ENCODE data around the gene ANKRD17.

Gene ANKRD17

DNA sequence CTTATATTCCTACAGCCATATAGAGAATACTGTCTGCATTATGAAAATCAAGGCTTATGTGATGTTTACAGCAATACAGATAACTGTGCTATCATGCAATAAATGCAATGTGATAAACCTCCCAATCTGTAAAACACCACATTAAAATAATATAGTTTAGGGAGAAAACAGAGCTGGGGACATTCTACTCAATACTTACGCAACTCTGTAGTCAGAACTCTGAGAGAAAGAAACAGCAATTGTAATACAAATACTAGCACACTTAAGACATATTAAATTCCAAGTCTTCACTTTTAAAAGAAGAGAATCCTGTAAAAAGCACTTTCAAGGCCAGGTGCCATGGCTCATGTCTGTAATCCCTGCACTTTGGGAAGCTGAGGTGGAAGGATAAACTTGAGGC lies 61.4 kb downstream of the ANKRD17 start:
- DNase-seq (ENCODE audit: low read depth in 2 of 2), result no peak

DNA sequence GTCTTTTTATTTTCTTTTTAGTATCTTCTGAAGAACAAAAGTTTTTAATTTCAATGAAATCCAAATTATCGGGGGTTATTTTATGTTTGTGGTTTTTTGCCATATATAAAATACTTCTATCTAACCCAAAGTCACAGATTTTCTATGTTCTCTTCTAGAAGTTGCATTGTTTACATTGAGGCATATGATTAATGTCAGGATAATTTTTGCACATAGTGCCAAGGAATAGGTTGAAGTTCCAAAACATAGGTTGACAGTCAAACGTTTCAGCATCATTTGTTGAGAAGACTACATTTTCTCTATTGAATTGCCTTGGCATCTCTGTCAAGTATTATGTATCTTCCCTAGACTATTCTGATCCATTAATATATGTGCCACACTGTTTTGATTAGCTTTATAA lies 64.5 kb downstream of the ANKRD17 start:
- DNase-seq (ENCODE audit: low read depth in 2 of 2), result no peak

DNA sequence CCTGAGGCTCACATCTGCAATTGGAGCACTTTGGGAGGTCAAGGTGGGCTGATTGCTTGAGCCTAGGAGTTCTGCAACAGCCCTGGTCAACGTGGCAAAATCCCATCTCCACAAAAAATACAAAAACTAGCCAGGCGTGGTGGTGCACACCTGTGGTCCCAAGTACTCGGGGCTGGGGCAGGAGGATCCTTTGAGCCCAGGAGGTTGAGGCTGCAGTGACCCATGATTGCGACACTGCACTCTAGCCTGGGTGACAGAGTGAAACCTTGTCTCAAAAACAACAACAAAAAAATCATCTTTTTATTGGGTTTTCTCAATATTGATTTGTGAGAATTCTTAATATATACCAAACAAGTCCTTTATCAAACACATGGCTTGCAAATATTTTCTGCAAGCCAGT lies 64.9 kb downstream of the ANKRD17 start:
- no peak for DNase-seq (ENCODE audit: low read depth in 2 of 2)

DNA sequence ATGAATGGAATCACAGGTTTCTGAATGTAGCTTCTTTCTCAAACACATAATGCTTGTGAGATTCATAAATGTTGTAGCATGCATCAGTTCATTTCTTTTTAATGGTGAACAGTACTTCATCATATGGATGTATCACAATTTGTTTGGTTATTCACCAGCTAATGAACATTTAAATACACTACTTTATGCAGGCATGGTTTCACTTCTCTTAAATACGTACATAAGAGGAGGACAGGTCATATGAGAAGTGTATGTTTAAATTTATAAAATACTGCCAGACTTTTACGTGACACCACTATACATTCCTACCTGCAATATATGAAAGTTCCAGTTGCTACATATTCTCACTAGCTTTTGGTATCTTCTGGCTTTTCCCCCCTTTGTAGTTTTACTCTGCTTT lies 65.4 kb downstream of the ANKRD17 start:
- DNase-seq (ENCODE audit: low read depth in 2 of 2), result no peak

DNA sequence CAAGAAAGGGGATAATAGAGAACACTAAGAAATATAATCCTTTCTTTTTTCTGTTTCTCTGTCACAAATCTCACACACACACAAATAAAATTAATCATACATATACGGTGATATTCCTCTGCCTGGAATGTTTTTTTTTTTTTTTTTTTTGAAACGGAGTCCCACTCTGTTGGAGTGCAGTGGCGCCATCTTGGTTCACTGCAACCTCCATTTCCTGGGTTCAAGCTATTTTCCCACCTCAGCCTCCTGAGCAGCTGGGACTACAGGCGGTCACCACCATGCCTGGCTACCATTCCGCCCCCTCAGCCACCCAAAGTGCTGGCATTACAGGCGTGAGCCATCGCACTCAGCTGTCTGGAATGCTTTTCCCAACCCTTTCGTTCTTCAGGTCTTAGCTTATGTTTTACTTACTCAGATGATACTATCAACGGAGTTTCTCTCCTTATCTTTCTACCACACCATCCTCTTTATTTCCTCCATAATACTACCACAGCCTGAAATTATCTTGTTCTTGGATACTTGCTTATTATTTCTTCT lies 69.3 kb downstream of the ANKRD17 start:
- no peak for DNase-seq (ENCODE audit: low read depth in 2 of 2)

DNA sequence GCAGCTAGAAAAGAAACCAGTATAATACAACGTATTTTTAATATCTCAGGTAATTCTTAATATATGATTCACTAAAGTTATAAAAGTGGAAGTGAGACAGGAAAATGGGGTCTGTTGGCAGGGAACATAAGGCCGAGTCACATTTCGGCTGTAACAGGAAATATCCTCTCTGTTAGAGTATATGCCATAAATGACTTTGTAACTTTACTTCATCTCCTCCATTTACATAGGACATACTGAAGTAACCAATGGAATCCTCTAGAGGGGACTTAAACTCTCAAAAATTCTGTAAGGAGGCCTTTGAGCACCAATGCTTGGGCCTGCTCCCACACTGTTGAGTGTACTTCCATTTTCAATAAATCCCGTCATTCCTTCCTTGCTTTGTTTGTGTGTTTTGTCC lies 71.3 kb downstream of the ANKRD17 start:
- no peak for DNase-seq (ENCODE audit: low read depth in 2 of 2)

DNA sequence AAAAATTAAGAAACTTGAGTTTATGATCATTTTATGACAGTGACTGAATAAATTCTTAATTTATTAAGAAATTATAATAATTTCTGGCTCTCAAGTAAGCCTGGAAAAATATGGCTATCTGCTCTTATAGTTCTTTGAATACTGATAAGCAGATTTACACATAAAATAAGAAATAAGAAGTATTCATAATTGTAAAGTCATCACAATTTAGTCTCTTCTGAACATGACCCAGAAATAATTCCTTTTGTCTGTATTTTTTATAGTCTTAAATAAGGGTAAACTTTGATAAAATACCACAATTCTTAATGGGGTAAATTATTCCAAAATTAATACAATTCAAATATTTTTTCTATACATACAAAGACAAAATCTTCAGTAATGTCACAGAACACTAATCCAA lies 72.7 kb downstream of the ANKRD17 start:
- DNase-seq (ENCODE audit: low read depth in 2 of 2), result no peak

DNA sequence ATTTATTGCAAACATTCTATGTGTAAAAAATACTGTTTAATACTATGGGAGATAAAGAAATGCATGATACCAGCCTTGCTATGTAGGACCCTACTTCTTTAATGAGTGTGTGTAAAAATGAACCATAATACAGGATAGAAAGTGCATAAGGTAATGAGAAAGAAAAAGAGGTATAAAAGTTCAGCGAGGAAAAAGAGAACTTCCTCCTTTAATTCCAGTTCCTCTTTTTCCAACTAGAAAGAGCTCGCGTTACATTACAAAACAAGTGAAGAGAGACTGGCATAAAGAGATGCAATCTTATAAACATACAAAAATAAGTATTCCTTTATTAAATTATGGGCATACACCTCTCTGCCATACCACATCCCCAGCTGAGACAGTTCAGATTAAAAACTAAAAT lies 77.4 kb downstream of the ANKRD17 start:
- DNase-seq (ENCODE audit: low read depth in 2 of 2), result no peak

DNA sequence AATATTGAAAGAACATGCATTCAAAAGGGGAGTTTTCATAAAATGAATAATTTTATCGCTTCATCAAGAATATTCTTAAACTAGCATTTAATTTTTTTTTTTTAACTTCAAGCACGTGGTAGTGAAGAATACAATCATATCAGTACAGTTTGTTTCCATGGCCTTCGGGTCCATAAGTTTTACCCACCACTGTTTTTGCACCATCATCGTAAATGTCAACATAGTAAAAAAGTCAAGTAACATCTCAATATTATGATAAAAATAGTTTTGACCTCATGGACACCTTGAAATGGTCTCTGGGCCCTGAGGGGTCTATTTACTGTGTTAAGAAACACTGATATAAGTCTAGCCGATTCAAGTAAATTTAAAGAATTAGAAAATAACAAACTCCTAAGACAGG lies 80.2 kb downstream of the ANKRD17 start:
- no peak for DNase-seq (ENCODE audit: low read depth in 2 of 2)

DNA sequence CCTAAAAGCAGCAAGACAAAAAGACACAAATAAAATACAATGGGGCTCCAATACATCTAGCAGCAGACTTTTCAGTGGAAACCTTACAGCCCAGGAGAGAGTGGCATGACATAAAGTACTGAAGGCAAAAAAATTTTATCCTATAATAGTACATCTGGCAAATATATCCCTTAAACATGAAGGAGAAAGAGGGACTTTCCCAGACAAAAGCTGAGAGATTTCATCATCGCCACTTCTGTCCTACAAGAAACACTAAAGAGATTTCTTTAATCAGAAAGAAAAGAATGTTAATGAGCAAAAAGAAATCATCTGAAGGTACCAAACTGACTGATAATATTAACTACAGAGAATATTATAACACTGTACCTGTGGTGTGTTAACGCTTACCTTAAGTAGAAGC lies 86.4 kb downstream of the ANKRD17 start:
- no peak for DNase-seq (ENCODE audit: low read depth in 2 of 2)

DNA sequence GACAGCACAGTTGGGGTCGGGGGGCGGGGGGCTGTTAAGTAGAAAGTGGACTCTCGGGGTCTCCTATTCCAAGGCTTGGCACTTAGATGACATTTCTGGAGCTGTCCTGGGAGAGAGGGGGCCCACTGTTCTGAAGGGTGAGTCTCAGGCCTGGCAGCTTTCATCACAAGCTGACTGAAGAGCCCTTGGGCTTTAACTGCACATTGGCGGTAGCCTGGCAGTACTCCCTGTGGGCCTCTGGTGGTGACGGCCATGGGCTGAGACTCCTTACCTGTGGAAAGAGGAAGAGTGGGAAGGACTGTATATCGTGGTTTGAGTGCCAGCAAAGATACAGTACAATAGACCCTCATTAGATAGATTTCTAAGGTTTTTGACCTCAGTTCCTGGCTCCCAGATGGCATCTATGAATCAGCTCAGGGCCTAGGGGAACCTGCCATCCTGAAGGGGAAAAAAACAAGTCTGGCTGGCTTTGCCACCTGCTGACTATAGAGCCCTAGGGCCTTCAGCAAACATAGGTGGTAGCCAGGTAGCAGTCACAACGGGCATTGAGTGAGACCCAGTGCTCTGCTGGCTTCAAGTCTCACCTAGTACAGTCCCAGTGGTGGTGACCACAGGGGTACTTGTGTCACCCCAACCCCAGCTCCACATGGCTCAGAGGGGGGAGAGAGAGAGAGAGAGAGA lies 87.9 kb downstream of the ANKRD17 start:
- DNase-seq (ENCODE audit: low read depth in 2 of 2), result no peak

DNA sequence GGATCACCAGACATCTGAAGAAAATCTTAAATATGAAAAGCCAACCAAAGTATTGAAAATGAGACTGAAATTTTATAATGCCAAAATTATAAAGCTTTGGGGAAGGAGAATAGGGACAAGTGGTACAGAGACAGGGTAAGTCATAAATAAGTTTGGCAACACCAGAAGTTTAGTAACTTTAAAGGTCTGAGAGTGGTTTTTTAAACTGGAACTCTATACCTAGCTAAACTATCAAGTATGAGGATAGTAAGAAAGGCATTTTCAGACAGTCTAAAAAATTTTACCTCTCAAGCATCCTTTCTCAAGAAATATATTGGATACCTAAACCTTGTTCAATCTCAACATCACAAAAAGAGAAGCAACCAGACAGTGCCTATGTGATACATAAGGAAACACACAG lies 92.4 kb downstream of the ANKRD17 start:
- DNase-seq (ENCODE audit: low read depth in 2 of 2), result no peak

DNA sequence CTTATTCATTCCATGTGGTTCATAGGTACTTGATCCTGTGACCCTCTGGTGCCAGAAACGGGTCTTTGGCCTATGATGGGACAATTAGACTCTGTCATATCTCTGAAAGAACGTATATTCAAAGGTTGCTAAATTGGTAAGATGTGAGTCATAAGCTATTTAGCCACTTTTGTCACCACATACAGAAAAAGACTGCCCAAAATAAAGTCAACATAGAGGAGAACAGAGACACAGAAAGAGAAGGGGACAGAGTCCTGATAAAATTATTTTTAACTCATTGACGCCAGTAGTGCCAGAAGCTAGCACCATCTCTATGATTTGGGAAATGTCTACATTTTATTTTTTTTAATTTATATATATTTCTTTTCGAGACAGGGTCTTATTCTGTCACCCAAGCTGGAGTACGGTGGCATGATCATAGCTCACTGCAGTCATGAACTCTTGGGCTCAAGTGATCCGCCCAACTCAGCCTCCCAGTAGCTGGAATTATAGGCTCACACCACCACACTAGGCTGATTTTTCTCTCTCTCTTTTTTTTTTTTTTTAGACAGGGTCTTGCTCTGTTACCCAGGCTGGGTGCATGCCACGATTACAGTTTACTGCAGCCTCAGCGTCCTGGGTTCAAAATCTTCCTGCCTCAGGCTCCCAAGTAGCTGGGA lies 96.9 kb downstream of the ANKRD17 start:
- no peak for DNase-seq (ENCODE audit: low read depth in 2 of 2)

DNA sequence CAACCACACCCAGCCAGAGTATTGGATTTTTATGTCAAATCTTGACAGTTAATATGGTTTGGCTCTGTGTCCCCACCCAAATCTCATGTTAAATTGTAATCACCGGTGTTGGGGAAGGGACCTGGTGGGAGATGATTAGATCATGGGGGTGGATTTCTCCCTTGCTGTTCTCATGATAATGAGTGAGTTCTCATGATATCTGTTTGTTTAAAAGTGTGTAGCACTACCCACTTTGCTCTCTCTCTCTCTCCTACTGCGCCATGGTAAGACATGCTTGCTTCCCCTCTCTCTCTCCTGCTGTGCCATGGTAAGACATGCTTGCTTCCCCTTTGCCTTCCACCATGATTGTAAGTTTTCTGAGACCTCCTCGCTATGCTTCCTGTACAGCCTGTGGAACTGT lies 102.2 kb downstream of the ANKRD17 start:
- DNase-seq (ENCODE audit: low read depth in 2 of 2), result no peak

DNA sequence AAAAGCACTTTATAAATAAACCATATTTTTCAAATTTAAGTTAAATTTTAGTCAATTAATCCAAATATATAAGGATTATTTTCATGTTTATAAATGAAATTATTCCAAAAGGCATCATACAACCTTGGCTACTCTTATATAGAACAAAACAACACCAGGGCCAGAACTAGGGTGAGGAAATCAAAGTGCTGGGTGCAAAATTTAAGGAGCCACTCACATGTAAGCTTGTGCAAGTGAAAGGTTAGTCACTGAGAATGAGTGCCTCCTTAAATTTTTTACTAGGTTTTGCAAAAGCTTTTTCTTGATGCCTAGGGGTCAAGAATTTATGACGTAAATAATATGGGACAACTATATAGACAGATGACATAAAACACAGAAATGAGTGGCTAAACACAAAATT lies 105.7 kb downstream of the ANKRD17 start:
- DNase-seq (ENCODE audit: low read depth in 2 of 2), result no peak

DNA sequence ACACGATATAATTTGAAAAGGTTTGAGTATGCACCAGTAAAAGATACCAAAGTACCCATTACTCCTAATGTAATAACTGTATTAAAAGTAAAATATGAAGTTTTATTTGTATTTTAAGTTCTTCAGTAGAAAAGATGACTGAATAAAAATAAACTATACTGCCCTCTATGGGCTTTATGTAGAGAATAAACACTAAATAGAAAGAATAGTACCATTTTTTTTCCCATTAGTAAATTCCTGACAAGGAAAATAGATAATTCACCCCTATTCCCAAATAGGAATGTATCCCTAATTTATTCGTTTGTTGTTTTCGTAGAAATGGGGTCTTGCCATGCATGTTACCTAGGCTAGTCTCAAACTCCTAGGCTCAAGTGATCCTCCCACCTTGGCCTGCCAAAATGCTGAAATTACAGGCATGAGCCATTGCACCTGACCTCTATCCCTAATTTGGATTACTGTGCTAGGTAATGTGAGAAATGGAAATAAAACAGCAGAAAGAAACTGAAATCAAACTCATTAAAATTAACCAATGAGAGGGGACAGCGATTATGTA lies 115.5 kb downstream of the ANKRD17 start:
- DNase-seq (ENCODE audit: low read depth in 2 of 2), result no peak

DNA sequence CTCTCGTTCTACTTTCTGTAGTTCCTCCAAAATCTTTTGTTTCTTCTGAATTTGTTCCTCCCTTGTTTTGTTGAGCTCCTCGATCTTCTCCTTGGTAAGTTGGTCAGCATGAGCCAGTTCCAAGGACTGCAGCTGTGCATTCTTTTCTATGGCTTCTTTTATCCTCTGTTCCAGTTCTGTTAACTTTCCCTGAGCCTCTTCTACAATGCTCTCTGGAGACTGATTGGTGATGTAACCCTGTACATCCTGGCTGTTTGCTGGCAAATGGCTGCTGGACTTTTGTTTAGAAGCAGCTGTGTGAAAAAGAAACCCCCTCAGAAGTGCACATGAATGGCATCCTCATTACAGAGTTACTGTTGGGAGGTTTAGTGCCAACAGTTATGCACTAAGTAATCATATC lies 118.6 kb downstream of the ANKRD17 start:
- no peak for DNase-seq (ENCODE audit: low read depth in 2 of 2)

DNA sequence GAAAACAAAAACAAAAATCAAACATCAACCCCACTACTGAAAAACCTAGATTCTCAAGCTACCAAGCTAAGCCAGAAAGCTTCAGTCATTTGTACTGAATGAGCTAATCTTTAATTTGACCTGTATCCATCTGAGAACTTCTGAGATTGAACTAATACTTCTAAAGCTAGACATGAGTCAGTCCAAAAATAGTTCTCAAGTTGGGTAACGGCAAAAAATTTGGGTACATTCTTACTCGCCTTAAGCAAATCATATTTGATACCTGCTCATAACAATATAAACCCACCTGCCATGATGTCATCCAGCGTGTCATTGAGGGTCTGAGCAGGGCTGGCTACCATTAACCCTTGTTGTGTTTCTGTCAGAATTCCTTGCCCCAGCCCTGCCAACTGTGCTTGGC lies 119.4 kb downstream of the ANKRD17 start:
- DNase-seq (ENCODE audit: low read depth in 2 of 2), result no peak

DNA sequence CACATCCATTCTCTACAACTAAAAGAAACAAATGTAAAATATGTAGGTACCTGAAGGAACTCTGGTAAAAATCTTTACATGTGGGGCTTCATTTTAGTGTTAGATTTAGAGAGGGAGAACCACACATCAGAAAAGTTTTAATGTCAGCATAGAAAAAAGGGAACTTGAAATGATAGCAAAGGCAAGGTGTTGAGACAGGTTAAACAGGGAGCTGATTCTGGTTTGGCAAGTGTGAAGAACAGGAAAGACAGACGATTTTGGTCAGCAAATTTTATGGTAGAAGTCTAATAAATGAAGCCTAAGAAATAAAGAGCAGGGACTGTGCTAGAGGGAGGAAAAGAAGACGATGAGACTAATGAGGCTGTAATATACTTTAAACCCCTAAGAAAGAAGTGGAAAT lies 121.5 kb downstream of the ANKRD17 start:
- no peak for DNase-seq (ENCODE audit: low read depth in 2 of 2)

DNA sequence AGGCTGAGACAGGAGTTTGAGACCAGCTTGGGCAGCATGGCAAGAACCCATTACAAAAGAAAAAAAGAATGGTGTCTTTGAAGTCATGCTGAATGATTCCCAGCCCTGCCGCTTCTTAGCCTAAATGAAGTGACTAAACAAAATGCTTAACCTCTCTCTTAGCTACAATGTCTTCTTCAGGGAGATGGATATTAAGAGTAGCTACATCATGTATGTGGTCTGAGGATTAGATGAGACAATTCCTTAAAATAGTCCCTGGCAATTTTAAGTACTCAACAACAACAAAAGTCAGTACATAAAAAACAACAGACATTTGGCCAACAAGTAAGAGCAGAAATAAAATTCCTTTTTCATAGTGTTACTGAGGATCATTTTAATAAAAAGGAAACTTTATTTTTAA lies 124.8 kb downstream of the ANKRD17 start:
- no peak for DNase-seq (ENCODE audit: low read depth in 2 of 2)

DNA sequence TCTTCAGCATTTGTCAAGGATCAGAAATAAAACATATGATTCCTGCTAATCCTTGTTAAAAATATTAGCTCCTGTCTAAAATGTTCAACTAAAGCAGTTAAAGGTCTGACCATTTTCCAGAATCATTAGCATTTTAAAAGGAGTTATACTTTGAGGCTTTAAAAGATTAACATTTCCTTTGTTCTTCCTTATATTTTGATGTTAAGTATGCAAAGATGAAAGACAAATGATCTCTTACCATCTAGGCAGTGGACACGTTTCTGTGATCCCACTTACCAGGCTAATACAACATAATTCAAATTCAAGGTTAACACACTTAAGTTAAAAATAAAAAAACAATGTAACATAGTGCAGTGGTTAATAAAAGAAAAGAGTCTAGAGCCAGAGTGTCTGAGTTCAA lies 127.3 kb downstream of the ANKRD17 start:
- DNase-seq (ENCODE audit: low read depth in 2 of 2), result no peak

DNA sequence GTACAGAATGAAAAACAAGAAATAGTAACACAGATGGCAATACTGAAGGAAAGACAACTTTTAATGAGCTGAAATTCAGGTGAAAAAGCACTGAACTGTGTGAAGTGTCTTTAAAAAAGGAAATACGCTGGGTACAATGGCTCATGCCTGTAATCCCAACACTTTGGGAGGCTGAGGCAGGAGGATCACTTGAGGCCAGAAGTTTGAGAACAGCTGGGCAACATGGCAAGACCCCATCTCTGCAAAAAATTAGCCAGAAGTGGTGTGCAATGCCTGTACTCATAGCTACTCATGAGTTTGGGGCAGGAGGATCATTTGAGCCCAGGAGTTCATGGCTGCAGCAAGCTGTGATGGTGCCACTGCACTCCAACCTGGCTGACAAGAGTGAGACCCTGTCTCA lies 129.3 kb downstream of the ANKRD17 start:
- DNase-seq (ENCODE audit: low read depth in 2 of 2), result no peak

DNA sequence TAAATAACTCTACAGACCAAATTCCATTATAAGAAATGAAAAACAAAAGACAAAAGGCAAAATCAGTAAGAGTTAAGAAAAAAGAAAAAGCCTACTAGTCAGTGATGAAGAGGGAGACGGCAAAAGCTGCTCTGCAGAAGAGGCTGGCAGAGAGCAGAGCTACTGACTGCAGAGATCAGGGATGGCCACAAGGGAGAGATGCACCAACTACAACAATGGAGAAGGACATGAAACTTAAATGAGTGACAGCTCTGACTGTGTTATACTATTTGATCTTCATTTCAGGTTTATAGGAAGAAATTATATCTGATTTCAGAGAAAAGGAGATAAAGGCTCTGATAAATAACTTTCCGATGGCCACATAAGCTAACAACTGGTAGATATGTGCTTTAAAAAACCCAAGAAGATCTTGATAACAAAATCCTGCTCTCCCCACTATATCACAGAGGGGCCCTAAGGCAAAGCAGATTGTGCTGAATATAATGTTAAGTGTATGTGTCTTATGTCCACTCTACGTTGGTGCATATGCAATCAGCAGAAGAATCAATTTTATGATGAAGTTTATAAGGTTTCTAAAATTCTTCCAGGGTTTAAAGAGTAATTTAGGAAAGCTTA lies 130.7 kb downstream of the ANKRD17 start:
- no peak for DNase-seq (ENCODE audit: low read depth in 2 of 2)
